Anterior cingulate cortex (tissue), 58 donors: ENCODE results near the gene ADD3.

Source experiments
- DNase-seq, 58 donors: peaks; one replicate each; lab custom pipeline; 2025; lab: John Stamatoyannopoulos, UW

ADD3 gene

DNA sequence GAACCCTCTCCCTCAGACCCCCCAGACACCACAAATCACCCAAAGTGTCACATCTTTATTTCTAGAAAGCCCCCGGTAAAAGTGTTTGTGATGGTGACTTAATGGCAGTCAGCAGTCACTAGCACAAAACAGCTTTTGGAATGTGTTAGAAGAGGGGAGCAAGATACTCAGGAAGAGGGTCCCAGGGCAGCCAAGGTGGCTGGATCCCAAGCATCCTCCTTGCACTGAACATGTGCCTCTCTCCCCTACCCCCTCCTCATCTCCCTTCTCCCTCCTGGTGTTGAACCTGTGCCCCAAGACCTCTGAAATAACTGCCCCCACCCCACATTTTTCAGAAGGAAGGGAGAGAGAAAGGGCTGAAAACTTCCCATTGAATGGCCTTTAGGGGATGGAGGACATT, 161.8 kb downstream of the ADD3 start:
- no peak for DNase-seq

DNA sequence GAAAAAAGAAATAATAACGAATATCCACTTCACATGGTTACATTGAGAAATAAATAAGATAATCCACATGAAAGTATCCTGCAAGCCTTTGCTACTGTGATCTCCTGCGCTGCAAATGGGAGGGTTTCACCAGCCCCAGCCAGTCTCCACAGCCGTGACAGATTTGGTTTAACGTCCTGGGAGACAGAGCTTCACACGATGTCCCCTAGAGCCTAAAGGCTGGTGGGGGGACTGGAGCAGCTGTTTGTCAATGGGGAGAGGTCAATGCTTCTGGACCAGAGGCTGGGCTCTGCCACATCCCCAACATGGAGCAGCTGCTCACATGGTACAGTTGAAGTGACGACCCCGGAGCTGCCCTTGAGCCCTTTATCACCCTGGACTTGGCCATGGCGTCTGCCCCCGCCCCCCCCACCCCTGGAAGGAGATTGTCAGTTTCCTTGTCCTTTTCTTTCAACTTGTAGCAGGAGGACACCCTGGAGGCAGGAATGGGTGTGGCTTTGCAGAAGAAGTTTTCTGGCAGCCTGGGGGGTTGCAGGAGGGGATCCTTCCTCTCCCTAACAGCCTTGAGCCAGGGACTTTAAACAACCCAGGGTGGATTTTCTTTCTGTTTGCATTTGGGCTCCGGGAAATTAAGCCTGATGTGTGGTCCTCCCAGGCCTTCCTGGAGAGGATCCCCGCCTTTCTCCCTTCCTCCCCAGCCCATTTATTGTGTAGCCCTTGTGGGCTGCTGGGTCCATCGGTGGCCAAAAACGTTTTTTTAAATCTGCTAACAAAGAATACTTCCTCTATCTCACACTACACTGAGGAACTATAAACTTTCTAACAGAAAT, 162.6 kb downstream of the ADD3 start:
- DNase-seq = no peak

DNA sequence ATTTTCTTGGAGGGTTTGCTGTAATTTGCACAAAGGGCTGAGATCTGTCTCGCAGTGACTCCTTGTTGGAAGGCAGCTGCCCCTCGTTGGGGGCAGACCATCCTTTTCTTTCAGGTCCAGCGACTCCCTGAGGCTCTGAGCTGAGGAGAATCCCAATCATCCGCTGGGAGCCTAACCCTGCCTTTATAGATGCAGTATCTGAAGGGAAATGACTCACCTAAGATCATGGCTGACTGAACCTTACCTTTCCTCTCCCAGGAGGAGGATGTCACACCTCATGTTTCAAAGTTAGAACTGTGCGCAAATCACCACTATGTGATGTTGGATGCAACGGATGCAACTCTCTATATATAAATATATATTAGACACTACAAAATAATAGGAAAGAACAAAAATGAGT, 163.2 kb downstream of the ADD3 start:
- no peak for DNase-seq

DNA sequence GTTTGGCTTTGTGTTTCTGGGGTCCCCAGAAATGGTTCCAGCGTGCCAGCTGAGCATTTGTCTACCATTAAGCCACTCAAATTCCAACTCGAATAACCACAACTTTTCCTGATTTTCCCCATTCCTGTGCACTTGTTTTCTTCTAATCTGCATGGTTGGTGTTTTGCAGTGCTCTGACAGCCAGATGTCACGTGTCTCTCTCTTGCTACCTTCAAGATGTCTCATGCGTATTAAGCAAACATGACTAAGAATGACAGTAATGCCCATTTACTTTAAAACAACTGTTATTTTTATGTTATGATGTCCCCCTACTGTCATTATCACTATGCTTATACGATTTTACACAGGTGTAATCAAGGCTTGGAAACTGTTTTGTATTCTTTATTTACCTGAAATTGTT, 164.4 kb downstream of the ADD3 start:
- DNase-seq = no peak

DNA sequence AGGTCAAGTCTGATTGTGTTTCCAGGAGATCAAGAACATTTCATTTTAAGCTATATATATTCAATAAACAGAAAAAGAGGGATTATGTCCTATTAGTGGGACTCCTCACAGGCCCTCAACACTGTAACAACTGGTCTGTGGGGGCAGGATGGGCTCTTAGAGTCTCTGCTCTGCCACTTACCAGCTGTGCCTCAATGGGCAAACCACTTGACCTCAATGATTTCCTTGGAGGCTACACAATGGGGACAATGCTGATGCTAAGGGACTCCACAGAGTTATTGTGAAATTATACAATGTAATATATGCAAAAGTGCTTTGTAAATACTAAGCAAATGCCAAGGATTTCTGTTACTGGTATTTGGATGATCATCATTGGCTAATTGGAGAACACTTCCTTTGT, 166.4 kb downstream of the ADD3 start:
- no peak for DNase-seq

GRCh38 chr10:110174816-110175215, 167.0 kb downstream of the ADD3 start:
- DNase-seq = no peak

DNA sequence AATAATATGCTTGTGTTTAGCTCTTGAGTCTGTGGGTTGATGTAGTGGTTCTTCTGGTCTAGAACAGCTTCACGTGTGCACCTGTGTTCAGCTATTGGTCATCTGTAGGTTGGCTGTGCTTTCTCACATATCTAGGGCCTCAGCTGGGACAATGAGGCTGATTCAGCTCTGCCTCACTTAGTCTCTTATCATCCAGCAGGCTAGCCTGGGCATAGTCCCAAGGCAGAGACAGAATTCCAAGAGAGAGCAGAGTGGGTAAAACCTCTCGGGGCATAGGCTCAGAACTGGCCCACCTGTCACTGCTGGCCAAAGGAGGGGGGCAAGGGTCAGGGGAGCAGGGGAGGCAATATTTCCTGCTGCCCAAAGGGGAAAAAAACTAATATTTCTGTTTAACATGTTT, 167.6 kb downstream of the ADD3 start:
- no peak for DNase-seq

GRCh38 chr10:110176141-110177030, 168.6 kb downstream of the ADD3 start:
- no peak for DNase-seq

DNA sequence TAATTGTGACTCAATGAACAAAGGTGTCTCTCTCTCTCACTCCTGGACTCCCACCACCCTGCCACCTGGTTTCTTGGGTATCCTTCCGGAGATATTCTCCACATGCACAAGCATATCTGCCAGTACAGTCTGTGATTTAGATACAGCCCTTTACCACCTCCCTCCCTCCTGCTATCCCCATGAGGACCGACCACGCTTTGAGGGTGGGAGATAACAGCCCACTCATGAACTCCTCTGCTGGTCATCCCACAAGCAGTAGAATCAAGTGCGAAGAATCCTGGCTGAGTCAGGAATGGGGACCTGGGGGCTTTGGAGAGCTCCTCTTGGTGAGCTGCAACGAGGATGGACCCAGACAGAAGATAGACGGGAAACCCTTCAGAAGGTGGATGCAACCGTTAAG, 171.4 kb downstream of the ADD3 start:
- no peak for DNase-seq

GRCh38 chr10:110181451-110181850, 173.7 kb downstream of the ADD3 start:
- no peak for DNase-seq

GRCh38 chr10:110181911-110182310, 174.1 kb downstream of the ADD3 start:
- no peak for DNase-seq

DNA sequence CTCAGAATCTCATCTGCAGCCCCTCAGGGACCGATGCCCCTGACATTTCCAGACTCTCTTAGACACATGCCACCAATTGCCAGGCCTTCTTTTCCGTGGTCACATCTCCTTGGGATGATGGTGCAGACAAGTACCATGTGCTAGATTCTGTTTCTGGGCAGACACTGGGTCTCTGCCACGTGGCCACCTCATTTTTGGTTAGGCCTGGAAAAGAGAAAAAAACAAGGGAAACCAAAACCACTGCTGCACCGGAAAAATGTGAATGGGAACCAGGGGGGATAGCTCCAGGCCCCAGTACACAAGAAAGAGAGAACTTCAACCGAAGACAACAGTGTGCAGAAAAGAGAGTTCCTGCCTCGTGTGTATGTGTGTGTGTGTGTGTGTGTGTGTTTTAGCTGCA, 176.6 kb downstream of the ADD3 start:
- no peak for DNase-seq
